NT2/D1 (cell line): ENCODE measurements around the gene MYO5A.

Source experiments
- DNase-seq: peaks from one replicate; pipeline ENCODE4 v3.0.0-alpha.2; 2011; ENCODE audit warnings: low read depth, low spot score
- H3K27me3 ChIP-seq: 2 replicates; pipeline ENCODE4 v1.6.0; 2011; ENCODE audit warnings: mild to moderate bottlenecking; ENCODE audit not compliant: insufficient read length, insufficient read depth
- H3K36me3 ChIP-seq: 2 replicates; pipeline ENCODE4 v1.6.1; 2011; ENCODE audit warnings: mild to moderate bottlenecking, low read length, mixed read lengths; ENCODE audit not compliant: insufficient read depth, insufficient read length
- H3K4me1 ChIP-seq: 2 replicates; pipeline ENCODE4 v1.5.1; 2011; ENCODE audit not compliant: insufficient read depth, insufficient read length
- H3K4me3 ChIP-seq: 2 replicates; pipeline ENCODE4 v1.5.1; 2011; ENCODE audit warnings: low read depth; ENCODE audit not compliant: insufficient read length
- H3K9ac ChIP-seq: 2 replicates; pipeline ENCODE4 v1.6.0; 2011; ENCODE audit warnings: low read depth; ENCODE audit not compliant: insufficient read length
- H3K9me3 ChIP-seq: 2 replicates; pipeline ENCODE4 v1.5.1; 2011; ENCODE audit warnings: mild to moderate bottlenecking, low read length; ENCODE audit not compliant: insufficient read depth
- SUZ12 ChIP-seq: IDR thresholded peaks from 2 replicates; pipeline ENCODE4 v1.6.1; 2011; ENCODE audit not compliant: insufficient read length, insufficient read depth; ENCODE audit errors: extremely low read depth
- YY1 ChIP-seq: IDR thresholded peaks from 2 replicates; pipeline ENCODE4 v1.6.1; 2011; ENCODE audit not compliant: insufficient read length, insufficient read depth
- ZNF274 ChIP-seq: IDR thresholded peaks from 2 replicates; pipeline ENCODE4 v1.6.1; 2011; ENCODE audit warnings: mild to moderate bottlenecking, low read depth, low read length

MYO5A gene

GRCh38 chr15:52324109-52324508, 204.6 kb downstream of the MYO5A start:
- DNase-seq: no peak

GRCh38 chr15:52318729-52319500, 209.8 kb downstream of the MYO5A start:
- no peaks in the 10 kb centered on the region for H3K9me3 ChIP-seq
- no peaks in the 10 kb centered on the region for H3K27me3 ChIP-seq
- no peak overlapping the region for H3K9ac ChIP-seq
- DNase-seq: no peak
- TF ChIP-seq ZNF274 (no peak), SUZ12 (no peak), YY1 (no peak)
- H3K4me1 ChIP-seq: no peaks in the 10 kb centered on the region
- H3K36me3 ChIP-seq: peaks cover 27% of the 10 kb centered on the region
- no peak overlapping the region for H3K4me3 ChIP-seq

More at GRCh38 chr15:52324109-52324508, 204.6 kb downstream of the MYO5A start:
- no peak for TF ChIP-seq ZNF274
- TF ChIP-seq SUZ12: no peak
- TF ChIP-seq YY1: no peak
- no peaks in the 10 kb centered on the region for H3K27me3 ChIP-seq
- H3K36me3 ChIP-seq: peaks cover 21% of the 10 kb centered on the region
- H3K9ac ChIP-seq: no peak overlapping the region
- no peaks in the 10 kb centered on the region for H3K4me1 ChIP-seq
- no peak overlapping the region for H3K4me3 ChIP-seq
- no peaks in the 10 kb centered on the region for H3K9me3 ChIP-seq

- no peak overlapping the region for H3K4me3 ChIP-seq
- H3K9ac ChIP-seq: no peak overlapping the region
- H3K4me1 ChIP-seq: no peaks in the 10 kb centered on the region
- no peaks in the 10 kb centered on the region for H3K9me3 ChIP-seq
- TF ChIP-seq SUZ12 (no peak), YY1 (no peak), ZNF274 (no peak)
- peaks cover 27% of the 10 kb centered on the region for H3K36me3 ChIP-seq
- DNase-seq: no peak
- no peaks in the 10 kb centered on the region for H3K27me3 ChIP-seq
Measured at GRCh38 chr15:52317688-52318087, 211.0 kb downstream of the MYO5A start.

GRCh38 chr15:52317022-52317421, 211.7 kb downstream of the MYO5A start:
- no peak for TF ChIP-seq YY1
- Histone ChIP-seq H3K9ac (no peak overlapping the region), H3K9me3 (no peaks in the 10 kb centered on the region)

GRCh38 chr15:52309154-52309548, 219.5 kb downstream of the MYO5A start:
- Histone ChIP-seq H3K4me3 (no peak overlapping the region), H3K27me3 (no peaks in the 10 kb centered on the region), H3K9me3 (no peaks in the 10 kb centered on the region), H3K9ac (no peak overlapping the region), H3K4me1 (no peaks in the 10 kb centered on the region), H3K36me3 (no peaks in the 10 kb centered on the region)
- TF ChIP-seq SUZ12 (no peak), YY1 (no peak), ZNF274 (no peak)
- no peak for DNase-seq

More at GRCh38 chr15:52317022-52317421, 211.7 kb downstream of the MYO5A start:
- Histone ChIP-seq H3K36me3 (peaks cover 25% of the 10 kb centered on the region), H3K4me1 (no peaks in the 10 kb centered on the region), H3K27me3 (no peaks in the 10 kb centered on the region), H3K4me3 (no peak overlapping the region)
- DNase-seq: no peak

- DNase-seq: no peak
- no peaks in the 10 kb centered on the region for H3K9me3 ChIP-seq
- H3K4me3 ChIP-seq: no peak overlapping the region
- no peaks in the 10 kb centered on the region for H3K27me3 ChIP-seq
- H3K36me3 ChIP-seq: no peaks in the 10 kb centered on the region
- no peaks in the 10 kb centered on the region for H3K4me1 ChIP-seq
- TF ChIP-seq YY1: no peak
- TF ChIP-seq SUZ12: no peak
- no peak for TF ChIP-seq ZNF274
- H3K9ac ChIP-seq: no peak overlapping the region
Measured at GRCh38 chr15:52308446-52309153, 220.1 kb downstream of the MYO5A start.

GRCh38 chr15:52307847-52308246, 220.8 kb downstream of the MYO5A start:
- no peaks in the 10 kb centered on the region for H3K9me3 ChIP-seq
- no peaks in the 10 kb centered on the region for H3K36me3 ChIP-seq
- H3K9ac ChIP-seq: no peak overlapping the region
- H3K27me3 ChIP-seq: no peaks in the 10 kb centered on the region
- H3K4me1 ChIP-seq: no peaks in the 10 kb centered on the region
- TF ChIP-seq ZNF274: no peak
- TF ChIP-seq YY1: no peak
- no peak for TF ChIP-seq SUZ12
- H3K4me3 ChIP-seq: no peak overlapping the region
- no peak for DNase-seq
